ENCODE measurements around the gene DUSP14. TPM values are rescaled to one million over a fixed set of nuclear protein-coding genes. Genes with fewer than 3 reads are reported as not detected.

Gene DUSP14
- total and polyA plus RNA-seq, 2 of the 13 experiments (the other 11 are each of a cell fraction or from before 2014, with no cell fraction given): 33.5 to 39.8 TPM

- no peak for TF ChIP-seq ZBTB4 (CRISPR knock-in tag; IDR thresholded peaks at IDR 0.05; ENCODE audit: borderline replicate concordance)
- TF ChIP-seq GATAD1 (CRISPR knock-in tag; IDR thresholded peaks at IDR 0.05): peak; percentile 57; the same call in 1 of the 2 replicates
- no peak for TF ChIP-seq ZNF33A (CRISPR knock-in tag; IDR thresholded peaks at IDR 0.05; ENCODE audit: borderline replicate concordance)
- peak; percentile 97 for TF ChIP-seq GFI1 (CRISPR knock-in tag; IDR thresholded peaks at IDR 0.05; ENCODE audit: borderline replicate concordance)
- no peak for TF ChIP-seq JUN (CRISPR knock-in tag; IDR thresholded peaks at IDR 0.05)
- TF ChIP-seq SMARCC2 (IDR thresholded peaks at IDR 0.05): no peak
- TF ChIP-seq ZNF629 (CRISPR knock-in tag; conservative IDR thresholded peaks at IDR 0.05): 0 out of 2 replicates have a peak, but pooled peaks have one; percentile 33
- TF ChIP-seq PITX1 (CRISPR knock-in tag; IDR thresholded peaks at IDR 0.05): peak; percentile 59
- TF ChIP-seq MBNL3 (CRISPR knock-in tag; conservative IDR thresholded peaks at IDR 0.05): no peak
- TF ChIP-seq HES4 (CRISPR knock-in tag; IDR thresholded peaks at IDR 0.05; ENCODE audit: borderline replicate concordance): no peak
- no peak for TF ChIP-seq ZSCAN12 (CRISPR knock-in tag; IDR thresholded peaks at IDR 0.05)
- TF ChIP-seq NFATC3 (CRISPR knock-in tag; IDR thresholded peaks at IDR 0.05): no peak
- TF ChIP-seq ZNF180 (CRISPR knock-in tag; IDR thresholded peaks at IDR 0.05; ENCODE audit: borderline replicate concordance, low read depth): no peak
- TF ChIP-seq KIAA2018 (CRISPR knock-in tag; IDR thresholded peaks at IDR 0.05; ENCODE audit: borderline replicate concordance): no peak
- TF ChIP-seq ZNF275 (CRISPR knock-in tag; IDR thresholded peaks at IDR 0.05; ENCODE audit: borderline replicate concordance): no peak
- TF ChIP-seq SIN3A (IDR thresholded peaks at IDR 0.05; ENCODE audit: borderline replicate concordance, low read depth, low read length): no peak
Measured at GRCh38 chr17:37502009-37502936, 12.6 kb downstream of the DUSP14 start (continued).

Data from HepG2 (cell line).